ENCODE results near the gene MSH5. TPM values are rescaled to one million over a fixed set of nuclear protein-coding genes. Genes with fewer than 3 reads are reported as not detected.
A peak's percentile ranks its signal among the peaks of the same experiment; 100 is the strongest.

Gene MSH5
- total RNA-seq, 1 experiment from 2014 or later, result 43.1 TPM

GRCh38 chr6:31702405-31702818 lies 37.4 kb upstream of the MSH5 start:
- Mint-ChIP-seq H3K27me3 (ENCODE audit: low read depth) (peaks cover 7% of the 10 kb centered on the region; the same call in 1 of the 2 replicates), H3K4me3 (peak overlapping the region; percentile 95), H3K9me3 (no peaks in the 10 kb centered on the region), H3K27ac (peak overlapping the region; percentile 94), H3K4me1 (peaks cover 12% of the 10 kb centered on the region), H3K36me3 (no peaks in the 10 kb centered on the region; the same call in 1 of the 2 replicates)
- no peak for DNase-seq (ENCODE audit: low spot score)
- ChIA-PET POLR2A (interaction anchor here (1.2 to 1.3 kb wide), 3 partner anchors 38 to 125 kb away, joined by 4 to 5 read pairs (median 4); partner anchors contain the start of genes GPANK1 and HSPA1B), CTCF (interaction anchor here (0.8 to 2.2 kb wide), 9 partner anchors 13 to 250 kb away, joined by 4 to 15 read pairs (median 7); partner anchors contain the start of genes DDAH2, LY6G5C and VARS1)
- peak; percentile 14 for ATAC-seq
- TF ChIP-seq NFE2L1 (CRISPR knock-in tag; IDR thresholded peaks at IDR 0.05), result no peak
- TF ChIP-seq ZNF423 (CRISPR knock-in tag; IDR thresholded peaks at IDR 0.05), result no peak
- TF ChIP-seq, protein P1, sequence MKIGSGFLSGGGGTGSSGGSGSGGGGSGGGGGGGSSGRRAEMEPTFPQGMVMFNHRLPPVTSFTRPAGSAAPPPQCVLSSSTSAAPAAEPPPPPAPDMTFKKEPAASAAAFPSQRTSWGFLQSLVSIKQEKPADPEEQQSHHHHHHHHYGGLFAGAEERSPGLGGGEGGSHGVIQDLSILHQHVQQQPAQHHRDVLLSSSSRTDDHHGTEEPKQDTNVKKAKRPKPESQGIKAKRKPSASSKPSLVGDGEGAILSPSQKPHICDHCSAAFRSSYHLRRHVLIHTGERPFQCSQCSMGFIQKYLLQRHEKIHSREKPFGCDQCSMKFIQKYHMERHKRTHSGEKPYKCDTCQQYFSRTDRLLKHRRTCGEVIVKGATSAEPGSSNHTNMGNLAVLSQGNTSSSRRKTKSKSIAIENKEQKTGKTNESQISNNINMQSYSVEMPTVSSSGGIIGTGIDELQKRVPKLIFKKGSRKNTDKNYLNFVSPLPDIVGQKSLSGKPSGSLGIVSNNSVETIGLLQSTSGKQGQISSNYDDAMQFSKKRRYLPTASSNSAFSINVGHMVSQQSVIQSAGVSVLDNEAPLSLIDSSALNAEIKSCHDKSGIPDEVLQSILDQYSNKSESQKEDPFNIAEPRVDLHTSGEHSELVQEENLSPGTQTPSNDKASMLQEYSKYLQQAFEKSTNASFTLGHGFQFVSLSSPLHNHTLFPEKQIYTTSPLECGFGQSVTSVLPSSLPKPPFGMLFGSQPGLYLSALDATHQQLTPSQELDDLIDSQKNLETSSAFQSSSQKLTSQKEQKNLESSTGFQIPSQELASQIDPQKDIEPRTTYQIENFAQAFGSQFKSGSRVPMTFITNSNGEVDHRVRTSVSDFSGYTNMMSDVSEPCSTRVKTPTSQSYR (CRISPR knock-in tag; IDR thresholded peaks at IDR 0.05), result no peak
- TF ChIP-seq PRDM15 (CRISPR knock-in tag; IDR thresholded peaks at IDR 0.05), result no peak
- TF ChIP-seq E2F1 (CRISPR knock-in tag; IDR thresholded peaks at IDR 0.05), result no peak
- TF ChIP-seq ZNF219 (CRISPR knock-in tag; IDR thresholded peaks at IDR 0.05; ENCODE audit: borderline replicate concordance), result no peak
- TF ChIP-seq, protein P2, sequence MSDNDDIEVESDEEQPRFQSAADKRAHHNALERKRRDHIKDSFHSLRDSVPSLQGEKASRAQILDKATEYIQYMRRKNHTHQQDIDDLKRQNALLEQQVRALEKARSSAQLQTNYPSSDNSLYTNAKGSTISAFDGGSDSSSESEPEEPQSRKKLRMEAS (CRISPR knock-in tag; IDR thresholded peaks at IDR 0.05), result no peak
- TF ChIP-seq, protein P3, sequence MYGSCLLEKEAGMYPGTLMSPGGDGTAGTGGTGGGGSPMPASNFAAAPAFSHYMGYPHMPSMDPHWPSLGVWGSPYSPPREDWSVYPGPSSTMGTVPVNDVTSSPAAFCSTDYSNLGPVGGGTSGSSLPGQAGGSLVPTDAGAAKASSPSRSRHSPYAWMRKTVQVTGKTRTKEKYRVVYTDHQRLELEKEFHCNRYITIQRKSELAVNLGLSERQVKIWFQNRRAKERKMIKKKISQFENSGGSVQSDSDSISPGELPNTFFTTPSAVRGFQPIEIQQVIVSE (CRISPR knock-in tag; IDR thresholded peaks at IDR 0.05; ENCODE audit: borderline replicate concordance), result no peak
- TF ChIP-seq ZNF263 (CRISPR knock-in tag; IDR thresholded peaks at IDR 0.05; ENCODE audit: low read depth), result no peak
- no peak for TF ChIP-seq IRF1 (CRISPR knock-in tag; IDR thresholded peaks at IDR 0.05)
- no peak for TF ChIP-seq NR3C1 (CRISPR knock-in tag; conservative IDR thresholded peaks at IDR 0.05; ENCODE audit: low read depth)
- no peak for TF ChIP-seq ZBTB21 (CRISPR knock-in tag; IDR thresholded peaks at IDR 0.05; ENCODE audit: borderline replicate concordance)
- no peak for TF ChIP-seq ESRRA (CRISPR knock-in tag; IDR thresholded peaks at IDR 0.05; ENCODE audit: borderline replicate concordance)
- TF ChIP-seq GTF2I (CRISPR knock-in tag; conservative IDR thresholded peaks at IDR 0.05), result no peak

All from WTC11 (cell line).